Measurements from ENCODE around the gene L3MBTL2. TPM values are rescaled to one million over a fixed set of nuclear protein-coding genes. Genes with fewer than 3 reads are reported as not detected.
"Not testable (repeated sequence)": the region's sequence is repeated elsewhere in the genome, so short reads cannot be mapped to it uniquely, and the experiment has no call there.

L3MBTL2 gene
- total RNA-seq, 4 donors from 2014 or later: 6.3 to 20.9 (median 16.8) TPM

DNA sequence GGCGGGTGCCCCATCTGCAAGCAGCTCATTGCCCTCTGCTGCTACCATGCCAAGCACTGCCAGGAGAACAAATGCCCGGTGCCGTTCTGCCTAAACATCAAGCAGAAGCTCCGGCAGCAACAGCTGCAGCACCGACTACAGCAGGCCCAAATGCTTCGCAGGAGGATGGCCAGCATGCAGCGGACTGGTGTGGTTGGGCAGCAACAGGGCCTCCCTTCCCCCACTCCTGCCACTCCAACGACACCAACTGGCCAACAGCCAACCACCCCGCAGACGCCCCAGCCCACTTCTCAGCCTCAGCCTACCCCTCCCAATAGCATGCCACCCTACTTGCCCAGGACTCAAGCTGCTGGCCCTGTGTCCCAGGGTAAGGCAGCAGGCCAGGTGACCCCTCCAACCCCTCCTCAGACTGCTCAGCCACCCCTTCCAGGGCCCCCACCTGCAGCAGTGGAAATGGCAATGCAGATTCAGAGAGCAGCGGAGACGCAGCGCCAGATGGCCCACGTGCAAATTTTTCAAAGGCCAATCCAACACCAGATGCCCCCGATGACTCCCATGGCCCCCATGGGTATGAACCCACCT, 28.0 kb upstream of the L3MBTL2 start:
- 86 to 87% methylated on average over 15 of the region's 15 CpGs for WGBS, 2 donors
- DNase-seq (ENCODE audit: low spot score in 2 of 2): no peak
- H3K4me3 ChIP-seq (ENCODE audit: low read depth, poor library complexity, severe bottlenecking): no peak overlapping the region
- TF ChIP-seq POLR2A (IDR thresholded peaks at IDR 0.05): no peak
- TF ChIP-seq CTCF (IDR thresholded peaks at IDR 0.05): no peak
- intact Hi-C loops (cut with DNase I; ENCODE audit: low total_unique reads): no loop called here

DNA sequence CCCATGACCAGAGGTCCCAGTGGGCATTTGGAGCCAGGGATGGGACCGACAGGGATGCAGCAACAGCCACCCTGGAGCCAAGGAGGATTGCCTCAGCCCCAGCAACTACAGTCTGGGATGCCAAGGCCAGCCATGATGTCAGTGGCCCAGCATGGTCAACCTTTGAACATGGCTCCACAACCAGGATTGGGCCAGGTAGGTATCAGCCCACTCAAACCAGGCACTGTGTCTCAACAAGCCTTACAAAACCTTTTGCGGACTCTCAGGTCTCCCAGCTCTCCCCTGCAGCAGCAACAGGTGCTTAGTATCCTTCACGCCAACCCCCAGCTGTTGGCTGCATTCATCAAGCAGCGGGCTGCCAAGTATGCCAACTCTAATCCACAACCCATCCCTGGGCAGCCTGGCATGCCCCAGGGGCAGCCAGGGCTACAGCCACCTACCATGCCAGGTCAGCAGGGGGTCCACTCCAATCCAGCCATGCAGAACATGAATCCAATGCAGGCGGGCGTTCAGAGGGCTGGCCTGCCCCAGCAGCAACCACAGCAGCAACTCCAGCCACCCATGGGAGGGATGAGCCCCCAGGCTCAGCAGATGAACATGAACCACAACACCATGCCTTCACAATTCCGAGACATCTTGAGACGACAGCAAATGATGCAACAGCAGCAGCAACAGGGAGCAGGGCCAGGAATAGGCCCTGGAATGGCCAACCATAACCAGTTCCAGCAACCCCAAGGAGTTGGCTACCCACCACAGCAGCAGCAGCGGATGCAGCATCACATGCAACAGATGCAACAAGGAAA, 27.3 kb upstream of the L3MBTL2 start:
- TF ChIP-seq POLR2A (IDR thresholded peaks at IDR 0.05) (no peak), CTCF (IDR thresholded peaks at IDR 0.05) (no peak)
- H3K4me3 ChIP-seq (ENCODE audit: low read depth, poor library complexity, severe bottlenecking): no peak overlapping the region
- WGBS, 2 donors: 78% methylated on average over 6 to 7 of the region's 9 CpGs
- intact Hi-C loops (cut with DNase I; ENCODE audit: low total_unique reads): no loop called here
- no peak for DNase-seq (ENCODE audit: low spot score in 2 of 2)

DNA sequence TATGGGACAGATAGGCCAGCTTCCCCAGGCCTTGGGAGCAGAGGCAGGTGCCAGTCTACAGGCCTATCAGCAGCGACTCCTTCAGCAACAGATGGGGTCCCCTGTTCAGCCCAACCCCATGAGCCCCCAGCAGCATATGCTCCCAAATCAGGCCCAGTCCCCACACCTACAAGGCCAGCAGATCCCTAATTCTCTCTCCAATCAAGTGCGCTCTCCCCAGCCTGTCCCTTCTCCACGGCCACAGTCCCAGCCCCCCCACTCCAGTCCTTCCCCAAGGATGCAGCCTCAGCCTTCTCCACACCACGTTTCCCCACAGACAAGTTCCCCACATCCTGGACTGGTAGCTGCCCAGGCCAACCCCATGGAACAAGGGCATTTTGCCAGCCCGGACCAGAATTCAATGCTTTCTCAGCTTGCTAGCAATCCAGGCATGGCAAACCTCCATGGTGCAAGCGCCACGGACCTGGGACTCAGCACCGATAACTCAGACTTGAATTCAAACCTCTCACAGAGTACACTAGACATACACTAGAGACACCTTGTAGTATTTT, 26.6 kb upstream of the L3MBTL2 start:
- no peak for TF ChIP-seq POLR2A (IDR thresholded peaks at IDR 0.05)
- no peak for TF ChIP-seq CTCF (IDR thresholded peaks at IDR 0.05)
- DNase-seq (ENCODE audit: low spot score in 2 of 2): peak in 1 of 2 donors; percentile 88
- 73% methylated on average over 7 to 8 of the region's 8 CpGs for WGBS, 2 donors
- no peak overlapping the region for H3K4me3 ChIP-seq (ENCODE audit: low read depth, poor library complexity, severe bottlenecking)
- intact Hi-C loops (cut with DNase I; ENCODE audit: low total_unique reads): no loop called here

GRCh38 chr22:41180362-41180761, 24.8 kb upstream of the L3MBTL2 start:
- 95 to 99% methylated on average over 6 of the region's 6 CpGs for WGBS, 2 donors
- DNase-seq (ENCODE audit: low spot score in 2 of 2); intact Hi-C loops (cut with DNase I; ENCODE audit: low total_unique reads); H3K4me3 ChIP-seq (ENCODE audit: low read depth, poor library complexity, severe bottlenecking): not testable (repeated sequence)

DNA sequence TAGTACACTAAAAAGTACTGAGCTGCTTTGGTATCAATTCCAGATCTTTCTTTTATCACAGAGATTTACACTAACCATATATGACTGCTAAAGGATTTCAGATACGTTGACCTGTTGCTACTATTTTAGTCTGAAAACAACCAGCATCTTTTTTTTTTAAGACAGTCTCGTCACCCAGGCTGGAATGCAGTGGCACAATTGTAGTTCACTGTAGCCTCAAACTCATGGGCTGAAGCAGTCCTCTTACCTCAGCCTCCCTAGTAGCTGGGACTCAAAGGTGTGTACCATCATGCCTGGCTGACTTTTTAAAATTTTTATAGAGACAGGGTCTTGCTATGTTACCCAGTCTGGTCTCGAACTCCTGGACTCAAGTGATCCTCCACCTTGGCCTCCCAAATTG, 24.2 kb upstream of the L3MBTL2 start:
- intact Hi-C loops (cut with DNase I; ENCODE audit: low total_unique reads): no loop called here
- H3K4me3 ChIP-seq (ENCODE audit: low read depth, poor library complexity, severe bottlenecking): no peak overlapping the region
- WGBS, 2 donors: 81 to 83% methylated on average over 3 of the region's 3 CpGs

More for the DNA sequence above, 24.2 kb upstream of the L3MBTL2 start:
- no peak for DNase-seq (ENCODE audit: low spot score in 2 of 2)
- no peak for TF ChIP-seq CTCF (IDR thresholded peaks at IDR 0.05)
- TF ChIP-seq POLR2A (IDR thresholded peaks at IDR 0.05): no peak
